GDM1 (cell line): ENCODE data around the gene DEFB129.
A peak's percentile ranks its signal among the peaks of the same experiment; 100 is the strongest.
"Not testable (repeated sequence)": the region's sequence is repeated elsewhere in the genome, so short reads cannot be mapped to it uniquely, and the experiment has no call there.

Source experiments
- DNase-seq: peaks from one replicate; lab custom pipeline; 2025; lab: John Stamatoyannopoulos, UW

The DEFB129 gene, protein sequence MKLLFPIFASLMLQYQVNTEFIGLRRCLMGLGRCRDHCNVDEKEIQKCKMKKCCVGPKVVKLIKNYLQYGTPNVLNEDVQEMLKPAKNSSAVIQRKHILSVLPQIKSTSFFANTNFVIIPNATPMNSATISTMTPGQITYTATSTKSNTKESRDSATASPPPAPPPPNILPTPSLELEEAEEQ

DNA sequence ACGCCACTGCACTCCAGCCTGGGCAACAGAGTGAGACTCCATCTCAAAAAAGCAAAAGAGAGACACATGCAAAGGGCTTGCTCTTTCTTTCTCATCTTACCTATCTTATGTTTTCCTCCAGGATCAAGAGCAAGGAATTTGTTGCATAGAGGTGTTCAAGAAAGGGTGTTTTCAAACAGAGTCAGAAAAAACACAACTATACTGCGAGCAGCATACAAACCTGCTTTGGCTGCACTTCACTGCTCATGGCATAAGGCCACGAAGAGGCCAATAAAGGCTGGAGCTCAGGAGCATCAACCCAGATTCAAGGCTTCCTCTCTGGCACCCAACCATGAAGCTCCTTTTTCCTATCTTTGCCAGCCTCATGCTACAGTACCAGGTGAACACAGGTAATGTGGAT is at the start of gene DEFB129:
Gene DEFB129, plus strand, starts transcription at position 301 of the 400 bp plus-strand sequence. Its CDS starts 31 bp downstream, at position 332.
- no peak for DNase-seq

DNA sequence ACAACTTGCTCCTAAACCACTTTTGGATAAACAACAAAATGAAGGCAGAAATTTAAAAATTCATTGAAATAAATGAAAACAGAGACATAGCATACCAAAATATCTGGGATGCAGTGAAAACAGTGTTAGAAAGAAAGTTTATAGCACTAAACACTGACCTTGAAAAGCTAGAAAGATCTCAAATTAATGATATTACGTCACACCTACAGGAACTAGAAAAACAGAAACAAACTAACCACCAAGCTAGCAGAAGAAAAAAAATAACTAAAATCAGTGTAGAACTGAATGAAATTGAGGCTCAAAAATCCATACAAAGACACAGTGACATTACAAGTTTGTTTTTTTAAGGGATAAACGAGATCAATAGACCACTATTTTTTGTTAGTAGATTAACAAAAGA is 42.8 kb upstream of the DEFB129 start:
- DNase-seq: no peak

DNA sequence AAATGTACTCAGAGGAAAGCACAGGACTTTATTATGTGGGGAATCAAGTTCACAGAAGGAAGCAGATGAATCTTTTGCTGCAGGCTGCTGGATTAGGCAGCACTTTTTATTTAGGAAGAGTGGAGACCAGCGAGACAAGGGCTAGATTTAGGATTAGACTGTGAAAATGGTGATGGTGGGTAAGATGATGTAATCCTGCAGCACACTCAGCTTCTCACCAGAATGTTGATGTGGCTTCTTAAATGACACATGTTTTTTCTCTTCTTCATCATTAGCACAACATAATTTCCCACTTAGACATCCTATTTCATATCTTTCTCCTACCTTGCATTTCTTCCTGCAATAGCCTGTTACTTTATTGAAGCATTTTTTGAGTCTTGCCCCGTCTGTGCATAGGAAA is 39.3 kb upstream of the DEFB129 start:
- no peak for DNase-seq

DNA sequence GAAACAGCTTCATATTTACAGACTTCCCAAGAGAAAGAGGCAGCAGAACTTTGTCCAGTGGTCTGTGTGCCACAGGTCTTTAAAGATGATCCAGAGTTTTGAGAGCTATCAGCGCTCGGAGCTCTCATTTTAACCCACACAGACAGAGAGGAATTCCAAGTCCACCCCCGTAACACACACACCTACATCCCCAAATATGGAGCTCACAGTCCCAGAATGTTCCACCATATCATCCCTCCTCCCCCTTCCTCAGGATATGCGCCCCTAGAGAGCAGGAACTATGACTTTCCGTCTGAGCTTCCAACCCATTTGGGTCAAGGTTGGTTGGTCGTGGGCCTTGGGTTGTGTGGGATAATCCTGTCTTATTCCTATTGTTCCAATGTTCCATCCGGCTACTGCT is 37.4 kb upstream of the DEFB129 start, which contains the start of gene DEFB128:
Gene DEFB128, minus strand, starts transcription at position 101 of the 400 bp plus-strand sequence. Its CDS starts 88 bp downstream, at position 13.
- DNase-seq: no peak

DNA sequence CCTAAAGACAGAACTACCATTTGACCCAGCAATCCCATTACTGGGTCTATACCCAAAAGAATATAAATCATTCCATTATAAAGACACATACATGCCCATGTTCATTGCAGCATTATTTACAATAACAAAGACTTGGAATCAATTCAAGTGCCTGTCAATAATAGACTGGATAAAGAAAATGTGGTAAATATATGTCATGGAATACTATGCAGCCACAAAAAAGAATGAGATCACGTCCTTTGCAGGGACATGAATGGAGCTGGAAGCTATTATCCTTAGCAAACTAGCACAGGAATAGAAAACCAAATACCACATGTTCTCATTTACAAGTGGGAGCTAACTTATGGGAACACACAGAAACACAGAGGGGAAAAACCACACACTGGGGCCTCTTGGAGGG is 28.8 kb upstream of the DEFB129 start:
- DNase-seq: no peak

DNA sequence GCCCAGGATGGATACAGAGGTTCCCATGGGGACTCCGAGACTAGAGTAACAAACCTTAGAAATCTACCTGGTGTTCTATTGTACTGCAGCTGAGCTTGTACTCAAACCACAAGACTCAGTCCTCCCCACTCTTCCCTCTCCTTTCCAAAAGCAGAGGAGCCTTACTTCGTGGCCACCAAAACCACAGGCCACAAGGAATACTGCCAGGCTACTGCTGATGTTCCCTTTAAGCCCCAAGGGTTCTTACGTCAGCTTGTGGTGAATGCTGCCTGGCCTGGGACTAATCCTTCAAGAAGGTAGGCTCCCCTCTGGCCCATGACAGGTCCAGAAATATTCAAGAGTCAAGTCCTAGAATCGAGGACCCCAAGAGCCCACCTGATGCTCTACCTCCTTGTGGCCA is 27.1 kb upstream of the DEFB129 start:
- DNase-seq: peak; percentile 4

DNA sequence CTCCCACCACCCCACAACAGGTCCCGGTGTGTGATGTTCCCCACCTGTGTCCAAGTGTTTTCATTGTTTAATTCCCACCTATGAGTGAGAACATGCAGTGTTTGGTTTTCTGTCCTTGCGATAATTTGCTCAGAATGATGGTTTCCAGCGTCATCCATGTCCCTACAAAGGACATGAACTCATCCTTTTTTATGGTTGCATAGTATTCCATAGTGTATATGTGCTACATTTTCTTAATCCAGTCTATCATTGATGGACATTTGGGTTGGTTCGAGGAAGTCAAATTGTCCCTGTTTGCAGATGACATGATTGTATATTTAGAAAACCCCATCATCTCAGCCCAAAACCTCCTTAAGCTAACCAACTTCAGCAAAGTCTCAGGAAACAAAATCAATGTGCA is 23.4 kb upstream of the DEFB129 start:
- not testable (repeated sequence) for DNase-seq

DNA sequence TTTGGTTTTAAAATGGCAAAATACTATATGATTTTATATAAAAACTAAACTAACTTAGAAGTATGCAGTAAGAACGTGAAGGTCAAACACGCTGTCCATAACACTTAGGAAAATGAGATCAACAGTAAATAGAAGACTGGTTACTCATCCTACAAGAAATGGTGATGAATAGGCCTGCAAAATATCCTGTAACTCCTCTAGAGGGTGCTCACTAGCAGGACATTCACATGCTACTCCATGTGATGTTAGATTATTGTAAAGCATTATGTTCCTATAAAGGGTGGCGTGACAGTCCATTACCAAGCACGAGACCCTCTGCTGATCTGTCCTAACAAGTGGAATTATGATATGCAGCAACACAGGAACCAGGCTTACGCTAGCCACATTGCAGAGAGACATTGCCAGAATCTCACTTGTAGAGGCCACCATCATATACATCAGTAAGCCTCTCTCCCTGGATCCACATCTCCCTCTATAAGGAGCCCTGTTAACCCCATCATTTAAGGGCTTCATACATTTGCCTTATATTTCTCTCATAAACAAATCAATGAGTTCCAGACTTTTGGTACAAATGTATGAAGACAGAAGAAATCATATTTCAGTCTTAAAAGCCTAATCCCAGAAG is 18.0 kb upstream of the DEFB129 start:
- DNase-seq: peak; percentile 38

DNA sequence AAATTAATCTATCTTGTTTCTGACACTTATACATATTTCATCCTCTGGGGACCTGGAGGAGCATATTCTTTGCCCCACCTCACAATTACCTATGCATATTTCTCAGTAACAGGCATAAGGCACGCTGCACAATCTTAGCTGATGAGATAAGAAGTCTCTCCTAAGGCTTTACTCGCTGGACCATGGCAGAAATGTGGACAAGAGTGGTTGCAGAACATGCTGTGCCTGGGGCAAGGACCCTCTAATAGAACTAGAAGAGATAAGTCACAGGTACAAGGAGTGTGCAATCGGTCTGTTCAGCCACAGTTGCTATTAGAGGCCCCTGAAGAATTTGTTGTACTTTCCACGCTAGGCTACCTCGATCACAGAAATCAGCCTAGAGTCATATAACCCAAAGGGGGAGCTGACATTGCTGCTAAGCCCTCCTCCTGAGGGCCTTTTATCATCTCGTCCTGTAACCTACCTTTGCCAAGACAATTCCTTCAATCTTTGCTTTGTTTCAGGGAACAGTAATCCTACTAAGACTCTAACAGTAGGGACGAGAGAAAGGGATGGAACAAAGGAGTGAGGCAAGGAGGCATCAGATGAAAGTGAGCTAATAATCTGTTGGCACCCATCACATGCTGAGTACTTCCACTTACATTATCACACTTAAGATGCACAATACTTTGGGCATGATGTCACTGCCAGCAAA is 16.1 kb upstream of the DEFB129 start:
- no peak for DNase-seq

DNA sequence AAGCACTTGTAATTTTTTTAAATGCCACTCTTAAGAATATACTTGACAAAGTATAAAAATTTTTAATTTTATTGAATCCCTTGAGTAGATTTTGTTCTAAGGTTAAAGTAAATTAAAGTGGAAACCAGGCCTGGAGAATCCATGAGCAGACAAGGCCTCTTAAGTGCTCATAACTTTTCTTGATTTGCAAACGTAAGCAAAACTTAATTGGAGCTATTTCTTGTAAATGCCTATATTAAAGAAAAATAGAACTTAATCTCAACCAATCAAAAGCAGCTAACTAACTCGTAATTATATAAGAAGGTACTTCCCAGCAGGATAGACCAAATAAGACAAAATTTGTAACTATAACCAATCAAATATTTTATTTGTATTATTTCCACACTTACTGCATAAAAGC is 12.7 kb upstream of the DEFB129 start:
- no peak for DNase-seq

DNA sequence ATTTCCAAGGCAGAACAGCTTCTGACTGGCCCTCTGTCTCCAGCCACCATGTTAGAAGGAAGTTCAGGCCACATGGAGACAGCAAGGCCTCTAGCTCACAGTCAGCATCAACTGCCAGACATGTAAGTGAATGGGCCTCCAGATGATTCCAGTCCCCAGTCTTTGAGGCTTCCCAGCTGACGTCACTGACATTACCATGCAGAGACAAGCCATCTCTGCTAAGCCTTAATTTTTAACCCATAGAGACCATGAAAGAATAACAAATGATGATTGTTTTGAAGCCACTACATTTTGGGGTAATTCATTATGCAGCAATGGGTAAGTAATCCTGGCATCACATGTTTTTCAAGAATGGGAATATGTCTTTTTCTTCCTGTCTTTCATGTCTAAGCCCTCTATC is 11.3 kb upstream of the DEFB129 start:
- DNase-seq: no peak

DNA sequence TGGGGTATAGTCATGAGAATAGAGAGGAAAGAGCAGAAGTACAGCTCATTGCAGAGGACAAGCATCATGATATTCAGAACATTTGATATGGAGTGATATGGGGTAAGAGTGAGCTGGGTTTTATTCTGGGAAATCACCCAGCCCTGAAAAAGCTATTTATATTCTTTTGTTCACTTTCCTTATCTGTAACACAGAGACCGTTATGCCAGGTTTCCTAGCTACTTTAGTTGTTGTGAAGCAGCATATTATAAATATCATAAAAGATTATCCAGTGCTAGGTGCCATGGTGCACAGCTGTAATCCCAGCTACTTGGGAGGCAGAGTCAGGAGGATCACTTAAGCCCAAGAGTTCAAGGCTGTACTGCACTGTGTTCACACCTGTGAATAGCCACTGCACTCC is 9.8 kb upstream of the DEFB129 start:
- DNase-seq: no peak

DNA sequence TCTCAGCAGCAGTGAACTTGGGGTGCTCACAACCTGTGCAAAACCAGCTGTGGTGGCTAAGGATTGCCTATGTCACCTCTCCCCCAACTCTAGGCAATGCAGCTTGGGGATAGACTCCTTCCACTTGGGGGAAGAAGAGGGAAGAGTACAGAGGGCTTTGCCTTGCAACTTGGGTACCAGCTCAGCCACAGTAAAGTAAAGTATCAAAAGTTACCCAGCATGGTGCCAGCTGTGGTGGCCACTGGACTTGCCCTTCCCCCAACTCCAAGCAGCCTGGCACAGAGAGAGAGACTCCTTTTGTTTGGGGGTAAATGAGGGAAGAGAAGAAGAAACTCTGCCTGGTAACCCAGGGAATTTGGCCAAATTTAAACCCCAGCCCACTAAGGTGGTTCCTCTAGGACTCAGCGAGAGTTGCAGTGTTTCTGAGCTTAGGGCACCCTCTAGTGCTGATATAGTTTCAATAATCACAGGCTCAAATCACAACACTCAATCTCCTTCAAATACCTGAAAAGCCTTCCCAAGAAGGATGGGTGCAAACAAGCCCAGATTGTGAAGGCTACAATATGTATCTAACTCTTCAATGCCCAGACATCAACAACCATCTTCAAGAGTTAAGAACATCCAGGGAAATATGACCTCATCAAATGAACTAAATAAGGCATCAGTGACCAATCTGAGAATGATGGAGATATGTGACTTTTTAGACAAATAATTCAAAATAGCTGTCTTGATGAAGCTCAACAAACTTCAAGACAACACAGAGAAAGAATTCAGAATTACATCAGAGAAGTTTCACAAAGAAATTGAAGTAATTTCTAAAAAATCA is 7.6 kb upstream of the DEFB129 start:
- peak; percentile 13 for DNase-seq

DNA sequence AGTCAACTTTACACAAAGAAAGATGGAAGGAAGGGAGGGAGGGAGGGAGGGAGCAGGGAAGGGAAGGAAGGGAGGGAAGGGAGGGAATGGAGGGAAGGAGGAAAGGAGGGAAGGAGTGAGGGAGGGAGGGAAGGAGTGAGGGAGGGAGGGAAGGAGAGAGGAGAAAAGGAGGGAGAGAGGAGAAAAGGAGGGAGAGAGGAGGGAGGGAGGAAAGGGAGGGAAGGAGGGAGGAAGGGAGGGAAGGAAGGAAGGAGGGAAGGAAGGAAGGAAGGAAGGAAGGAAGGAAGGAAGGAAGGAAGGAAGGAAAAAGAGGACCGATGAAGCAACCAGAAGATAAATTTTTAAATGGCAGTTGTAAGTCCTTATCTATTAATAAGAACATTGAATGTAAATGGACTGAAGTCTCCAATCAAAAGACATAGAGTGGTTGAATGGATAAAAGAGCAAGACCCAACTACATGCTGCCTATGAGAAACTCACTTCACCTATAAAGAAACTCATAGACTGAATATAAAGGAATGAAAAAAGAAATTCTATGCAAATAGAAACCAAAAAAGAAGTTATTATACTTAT is 5.7 kb upstream of the DEFB129 start:
- DNase-seq: no peak

DNA sequence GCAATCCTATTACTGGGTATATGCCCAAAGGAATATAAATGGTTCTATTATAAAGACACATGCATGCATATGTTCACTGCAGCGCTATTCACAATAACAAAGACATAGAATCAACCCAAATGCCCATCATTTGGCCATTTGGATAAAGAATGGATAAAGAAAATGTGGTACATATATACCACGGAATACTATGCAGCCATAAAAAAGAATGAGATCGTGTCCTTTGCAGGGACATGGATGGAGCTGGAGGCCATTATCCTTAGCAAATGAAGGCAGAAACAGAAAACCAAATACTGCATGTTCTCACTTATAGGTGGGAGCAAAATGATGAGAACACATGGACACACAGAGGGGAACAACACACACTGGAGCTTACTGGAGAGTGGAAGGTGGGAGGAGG is 1.2 kb upstream of the DEFB129 start:
- DNase-seq: not testable (repeated sequence)

DNA sequence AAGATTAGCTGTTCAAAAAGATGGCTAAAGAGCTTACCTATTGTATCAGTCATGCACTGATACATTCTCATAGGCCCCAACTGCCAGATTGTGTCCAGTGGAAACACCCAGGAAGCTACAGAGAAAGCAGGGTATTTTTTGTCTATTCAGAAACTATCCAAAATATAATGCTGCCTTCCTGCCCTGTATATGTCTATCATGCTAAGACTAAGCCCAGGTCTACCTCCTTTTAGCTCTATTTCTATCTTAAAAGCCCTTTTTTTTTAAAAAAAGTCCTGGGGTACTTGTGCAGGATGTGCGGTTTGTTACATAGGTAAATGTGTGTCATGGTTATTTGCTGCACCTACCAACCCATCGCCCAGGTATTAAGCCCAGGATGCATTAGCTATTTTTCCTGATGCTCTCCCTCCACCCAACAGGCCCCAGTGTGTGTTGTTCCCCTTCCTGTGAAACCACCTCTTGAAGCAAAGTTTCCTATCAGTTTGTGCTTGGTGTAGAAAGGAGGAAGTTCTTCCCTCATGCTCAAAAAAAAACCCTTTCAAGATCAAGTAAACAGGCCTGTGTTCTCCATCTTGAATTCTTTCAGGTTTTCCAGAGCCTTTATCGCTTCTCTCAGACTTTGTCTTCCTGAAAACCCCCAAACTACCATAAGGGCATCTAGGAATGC is 514 bp downstream of the DEFB129 start:
- peak; percentile 63 for DNase-seq

DNA sequence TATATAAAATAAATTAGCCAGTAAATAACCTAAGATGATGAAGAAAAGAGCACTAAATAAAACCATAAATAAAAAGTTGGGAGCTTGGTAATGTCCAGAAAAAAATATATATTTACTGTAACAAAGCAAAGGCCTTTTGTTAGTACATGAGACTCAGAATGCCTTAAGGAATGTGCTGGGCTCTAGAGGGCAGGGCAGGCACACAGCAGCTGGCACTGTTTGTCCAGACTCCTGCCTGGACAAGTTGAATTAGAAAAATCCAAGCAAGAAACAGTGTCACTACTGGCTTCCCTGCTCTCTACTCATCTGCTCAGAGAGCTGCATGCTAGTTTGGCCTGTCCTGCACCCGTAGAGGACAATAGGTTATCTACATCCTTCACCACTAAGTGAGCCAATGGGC is 8.8 kb downstream of the DEFB129 start:
- DNase-seq: peak; percentile 6

DNA sequence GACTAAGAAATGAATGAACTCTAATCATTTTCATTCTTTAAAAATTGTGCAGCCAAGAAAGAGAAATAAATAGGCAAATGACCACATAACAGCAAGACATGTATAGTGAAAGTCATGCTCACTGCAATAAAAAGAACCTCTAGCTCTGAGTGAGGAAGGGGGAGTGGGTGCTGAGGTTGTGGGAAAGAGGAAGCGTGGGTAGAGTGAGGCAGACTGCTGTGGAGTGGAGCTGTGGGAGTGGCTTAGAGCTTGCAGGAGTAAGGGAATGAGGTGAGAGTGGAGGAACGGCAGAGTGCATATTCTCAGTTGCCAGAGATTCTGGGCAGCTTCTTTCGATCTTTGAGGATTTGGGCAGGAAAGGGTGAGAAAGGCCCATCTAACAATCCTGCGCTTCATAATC is 10.4 kb downstream of the DEFB129 start:
- DNase-seq: peak; percentile 80

DNA sequence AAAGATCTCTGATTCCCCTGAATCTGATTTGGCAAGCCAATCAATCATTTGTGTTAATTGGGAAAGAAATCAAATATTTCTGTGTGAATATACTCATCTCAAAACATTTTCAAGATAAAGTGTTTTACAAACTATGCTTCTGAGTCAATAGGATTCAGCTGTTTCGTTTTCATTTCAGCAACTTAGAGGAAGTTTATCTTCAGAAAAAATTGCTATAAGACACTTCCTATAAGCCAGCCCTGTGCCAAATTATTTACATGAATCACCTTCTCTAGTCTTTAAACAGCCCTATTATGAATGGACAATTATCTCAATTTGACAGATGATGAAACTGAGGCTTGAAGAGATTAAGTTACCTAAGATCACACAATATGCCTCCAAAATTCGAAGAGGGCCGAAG is 10.9 kb downstream of the DEFB129 start:
- peak; percentile 1 for DNase-seq

DNA sequence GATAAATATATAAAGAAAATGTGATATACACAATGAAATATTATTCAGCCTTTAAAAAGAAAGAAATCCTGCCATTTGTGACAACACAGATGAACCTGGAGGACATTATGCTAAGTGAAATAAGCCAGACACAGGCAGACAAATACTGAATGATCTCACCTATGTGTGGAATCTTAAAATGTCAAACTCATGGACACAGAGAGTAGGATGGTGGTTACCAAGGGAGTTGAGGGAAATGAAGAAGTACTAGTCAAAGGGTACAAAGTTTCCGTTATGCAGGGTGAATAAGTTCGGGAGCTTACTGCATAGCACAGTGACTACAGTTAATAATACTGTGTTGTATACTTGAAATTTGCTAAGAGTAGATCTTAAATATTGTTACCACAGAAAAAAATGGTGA is 15.8 kb downstream of the DEFB129 start:
- no peak for DNase-seq

DNA sequence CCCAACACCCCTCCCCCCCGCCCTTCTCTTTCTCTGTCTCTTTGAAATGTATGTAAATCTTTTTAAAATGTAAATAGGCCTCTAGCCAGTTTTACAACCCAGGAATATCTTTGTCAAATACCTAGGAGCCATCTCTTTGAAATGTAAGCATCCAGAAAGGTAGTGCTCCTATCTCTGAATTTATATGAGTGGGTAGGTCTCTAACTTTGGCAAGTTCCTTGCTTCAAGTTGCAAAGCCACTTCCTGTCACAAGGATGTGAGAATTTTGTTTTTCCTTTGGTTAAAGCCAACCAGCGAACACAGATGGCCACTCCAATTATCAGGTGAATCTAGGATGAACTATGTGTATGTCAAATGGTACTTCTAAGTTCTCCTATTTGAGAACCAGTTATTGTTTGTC is 24.3 kb downstream of the DEFB129 start:
- DNase-seq: peak; percentile 8

DNA sequence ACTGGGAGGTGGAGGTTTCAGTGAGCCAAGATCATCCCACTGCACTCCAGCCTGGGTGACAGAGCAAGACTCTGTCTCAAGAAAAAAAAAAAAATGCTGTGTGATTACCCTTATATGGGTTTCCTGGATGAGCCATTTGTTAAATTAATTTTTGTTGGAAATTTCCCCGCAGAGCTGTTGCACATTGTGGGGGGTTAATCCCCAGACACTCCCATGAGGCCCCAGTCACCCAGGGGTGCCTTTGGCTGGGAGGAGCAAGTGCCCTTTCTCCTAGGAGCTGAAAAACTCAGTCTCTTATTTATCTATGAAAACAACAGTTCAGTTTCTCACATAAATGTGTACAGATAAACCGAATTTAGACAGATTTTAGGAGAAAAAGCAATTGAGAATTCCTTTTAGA is 25.7 kb downstream of the DEFB129 start:
- DNase-seq: no peak
